HEK293 (cell line): ENCODE data around the gene SUPT3H.

Experiments
- CTCF ChIA-PET: fragments of 350-600 bp; formaldehyde crosslinking; extraction: SDS; loops from one replicate; lab custom pipeline; 2021; ENCODE audit warnings: antibody characterized with exemption; lab: Yijun Ruan, JAX
- POLR2A ChIA-PET: fragments of 300-600 bp; formaldehyde crosslinking; extraction: SDS; loops from one replicate; lab custom pipeline; 2020; ENCODE audit warnings: antibody characterized with exemption, inconsistent platforms; lab: Yijun Ruan, JAX
- H3K27ac ChIP-seq: fragments of 200-500 bp; sonication (Bioruptor generic); 2 replicates; pipeline ENCODE4 v1.5.1; 2014; ENCODE audit warnings: low read depth, low read length, control low read depth, inconsistent platforms; ENCODE audit errors: extremely low read depth
- H3K36me3 ChIP-seq, 2 experiments: fragments of 200-500 bp in 1 of 2; sonication (Bioruptor generic) in 1 of 2; 1 replicate in 1 of 2; 2 replicates in 1 of 2; pipeline ENCODE4 v1.5.1; 2014 to 2017; ENCODE audit warnings: inconsistent platforms in 2 of 2, low read length in 2 of 2; ENCODE audit not compliant: control insufficient read depth in 2 of 2, insufficient read depth in 1 of 2
- H3K4me1 ChIP-seq: fragments of 200-500 bp; sonication (Bioruptor generic); 2 replicates; pipeline ENCODE4 v1.5.1; 2014; ENCODE audit warnings: mild to moderate bottlenecking, low read length, inconsistent platforms; ENCODE audit not compliant: control insufficient read depth, insufficient read depth
- H3K4me3 ChIP-seq: 2 replicates; pipeline ENCODE4 v1.5.1; 2011; ENCODE audit warnings: low read depth, mild to moderate bottlenecking, control low read depth, low read length, moderate library complexity
- H3K9me3 ChIP-seq: fragments of 200-500 bp; sonication (Bioruptor generic); 2 replicates; pipeline ENCODE4 v1.5.1; 2014; ENCODE audit warnings: low read depth, low read length, inconsistent platforms; ENCODE audit not compliant: control insufficient read depth, insufficient read depth
- AEBP2 ChIP-seq: fragments of 450-650 bp; formaldehyde crosslinking; IDR thresholded peaks from 2 replicates; pipeline ENCODE4 v1.5.1; 2016; ENCODE audit warnings: missing biosample characterization, missing genetic modification characterization, borderline replicate concordance
- GFI1B ChIP-seq: fragments of 450-650 bp; formaldehyde crosslinking; IDR thresholded peaks from 2 replicates; pipeline ENCODE4 v1.5.1; 2016; ENCODE audit warnings: missing biosample characterization, missing genetic modification characterization
- HOXC10 ChIP-seq: sonication (generic); formaldehyde crosslinking; IDR thresholded peaks from 2 replicates; pipeline ENCODE4 v1.8.1; 2023; ENCODE audit warnings: mild to moderate bottlenecking, missing genetic modification reagents
- KLF9 ChIP-seq: fragments of 450-650 bp; formaldehyde crosslinking; IDR thresholded peaks from 2 replicates; pipeline ENCODE4 v1.5.1; 2016; ENCODE audit warnings: missing biosample characterization, missing genetic modification characterization, low read depth
- REPIN1 ChIP-seq: fragments of 450-650 bp; formaldehyde crosslinking; IDR thresholded peaks from 2 replicates; pipeline ENCODE4 v1.5.1; 2017; ENCODE audit warnings: missing biosample characterization, missing genetic modification characterization, low read depth
- SCRT1 ChIP-seq: fragments of 450-650 bp; formaldehyde crosslinking; IDR thresholded peaks from 2 replicates; pipeline ENCODE4 v1.5.1; 2016; ENCODE audit warnings: missing biosample characterization, missing genetic modification characterization, borderline replicate concordance
- ZIC2 ChIP-seq: fragments of 450-650 bp; formaldehyde crosslinking; IDR thresholded peaks from 2 replicates; pipeline ENCODE4 v1.5.1; 2016; ENCODE audit warnings: missing biosample characterization, missing genetic modification characterization
- ZNF146 ChIP-seq: fragments of 450-650 bp; formaldehyde crosslinking; IDR thresholded peaks from 2 replicates; pipeline ENCODE4 v1.5.1; 2016; ENCODE audit warnings: missing biosample characterization, missing genetic modification characterization
- ZNF174 ChIP-seq: fragments of 450-650 bp; formaldehyde crosslinking; IDR thresholded peaks from 2 replicates; pipeline ENCODE4 v1.5.0; 2017; ENCODE audit warnings: missing biosample characterization, mild to moderate bottlenecking, missing genetic modification characterization
- ZNF175 ChIP-seq: fragments of 450-650 bp; formaldehyde crosslinking; IDR thresholded peaks from 2 replicates; pipeline ENCODE4 v1.5.1; 2016; ENCODE audit warnings: missing biosample characterization, missing genetic modification characterization
- ZNF18 ChIP-seq: fragments of 450-650 bp; formaldehyde crosslinking; IDR thresholded peaks from 2 replicates; pipeline ENCODE4 v1.5.1; 2016; ENCODE audit warnings: missing biosample characterization, missing genetic modification characterization
- ZNF19 ChIP-seq: fragments of 450-650 bp; formaldehyde crosslinking; IDR thresholded peaks from 2 replicates; pipeline ENCODE4; 2016; ENCODE audit warnings: missing biosample characterization, missing genetic modification characterization, low read depth
- ZNF223 ChIP-seq: fragments of 450-650 bp; formaldehyde crosslinking; IDR thresholded peaks from 2 replicates; pipeline ENCODE4 v1.5.1; 2016; ENCODE audit warnings: missing biosample characterization, missing genetic modification characterization
- ZNF248 ChIP-seq: fragments of 450-650 bp; formaldehyde crosslinking; IDR thresholded peaks from 2 replicates; pipeline ENCODE4 v1.5.1; 2017; ENCODE audit warnings: missing biosample characterization, missing genetic modification characterization
- ZNF416 ChIP-seq: fragments of 450-650 bp; formaldehyde crosslinking; IDR thresholded peaks from 2 replicates; pipeline ENCODE4 v1.5.1; 2016; ENCODE audit warnings: missing biosample characterization, missing genetic modification characterization
- ZNF426 ChIP-seq: fragments of 450-650 bp; formaldehyde crosslinking; IDR thresholded peaks from 2 replicates; pipeline ENCODE4 v1.5.1; 2017; ENCODE audit warnings: missing biosample characterization, missing genetic modification characterization, mild to moderate bottlenecking, inconsistent platforms, moderate library complexity
- ZNF510 ChIP-seq: fragments of 450-650 bp; formaldehyde crosslinking; IDR thresholded peaks from 2 replicates; pipeline ENCODE4 v1.5.1; 2018; ENCODE audit warnings: mild to moderate bottlenecking, missing genetic modification characterization, missing biosample characterization; ENCODE audit not compliant: insufficient replicate concordance
- ZNF513 ChIP-seq: fragments of 450-650 bp; IDR thresholded peaks from 2 replicates; pipeline ENCODE4 v1.5.1; 2018; ENCODE audit warnings: missing biosample characterization, missing genetic modification characterization
- ZNF549 ChIP-seq: fragments of 450-650 bp; IDR thresholded peaks from 2 replicates; pipeline ENCODE4 v1.5.1; 2018; ENCODE audit warnings: missing biosample characterization, missing genetic modification characterization, mild to moderate bottlenecking, inconsistent platforms, moderate library complexity
- ZNF555 ChIP-seq: fragments of 450-650 bp; formaldehyde crosslinking; conservative IDR thresholded peaks from 2 replicates; pipeline ENCODE4 v1.5.1; 2017; ENCODE audit warnings: missing biosample characterization, mild to moderate bottlenecking, missing genetic modification characterization, inconsistent platforms
- ZNF560 ChIP-seq: fragments of 450-650 bp; formaldehyde crosslinking; IDR thresholded peaks from 2 replicates; pipeline ENCODE4 v1.5.1; 2017; ENCODE audit warnings: missing biosample characterization, missing genetic modification characterization, borderline replicate concordance
- ZNF561 ChIP-seq: fragments of 450-650 bp; IDR thresholded peaks from 2 replicates; pipeline ENCODE4 v1.5.1; 2018; ENCODE audit warnings: missing biosample characterization, missing genetic modification characterization, borderline replicate concordance
- ZNF692 ChIP-seq: fragments of 450-650 bp; formaldehyde crosslinking; IDR thresholded peaks from 2 replicates; pipeline ENCODE4 v1.5.1; 2016; ENCODE audit warnings: missing biosample characterization, missing genetic modification characterization
- ZNF776 ChIP-seq: fragments of 450-650 bp; formaldehyde crosslinking; IDR thresholded peaks from 2 replicates; pipeline ENCODE4 v1.5.0; 2017; ENCODE audit warnings: missing biosample characterization, missing genetic modification characterization, borderline replicate concordance
- ZNF785 ChIP-seq: fragments of 450-650 bp; formaldehyde crosslinking; IDR thresholded peaks from 2 replicates; pipeline ENCODE4 v1.5.1; 2016; ENCODE audit warnings: missing biosample characterization, missing genetic modification characterization
- ZSCAN16 ChIP-seq: fragments of 450-650 bp; formaldehyde crosslinking; IDR thresholded peaks from 2 replicates; pipeline ENCODE4 v1.5.1; 2016; ENCODE audit warnings: missing biosample characterization, missing genetic modification characterization
- ZXDB ChIP-seq: fragments of 450-650 bp; formaldehyde crosslinking; IDR thresholded peaks from 2 replicates; pipeline ENCODE4 v1.5.1; 2016; ENCODE audit warnings: missing biosample characterization, missing genetic modification characterization
- TF ChIP-seq, protein P1 (sequence below): fragments of 450-650 bp; formaldehyde crosslinking; IDR thresholded peaks from 2 replicates; pipeline ENCODE4 v1.5.1; 2016; ENCODE audit warnings: missing biosample characterization, missing genetic modification characterization, borderline replicate concordance

The SUPT3H gene

DNA sequence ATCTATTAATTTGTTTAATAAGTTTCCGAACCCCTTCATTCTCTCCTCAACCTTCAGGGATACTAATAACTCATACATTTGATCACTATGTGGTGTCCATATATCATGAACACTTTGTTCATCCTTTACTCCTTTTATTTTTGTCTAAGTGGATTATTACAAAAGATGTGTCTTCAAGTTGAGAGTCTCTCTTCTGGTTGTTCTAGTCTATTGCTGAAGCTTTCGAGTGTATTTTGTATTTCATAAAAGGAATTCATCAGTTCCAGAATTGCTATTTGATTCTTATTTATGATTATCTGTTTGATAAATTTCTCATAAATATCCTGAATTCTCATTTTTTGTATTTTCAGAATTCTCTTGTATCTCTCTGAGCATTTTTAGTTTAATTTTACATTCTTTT, 146.1 kb downstream of the SUPT3H start:
- H3K27ac ChIP-seq, result no peak overlapping the region

DNA sequence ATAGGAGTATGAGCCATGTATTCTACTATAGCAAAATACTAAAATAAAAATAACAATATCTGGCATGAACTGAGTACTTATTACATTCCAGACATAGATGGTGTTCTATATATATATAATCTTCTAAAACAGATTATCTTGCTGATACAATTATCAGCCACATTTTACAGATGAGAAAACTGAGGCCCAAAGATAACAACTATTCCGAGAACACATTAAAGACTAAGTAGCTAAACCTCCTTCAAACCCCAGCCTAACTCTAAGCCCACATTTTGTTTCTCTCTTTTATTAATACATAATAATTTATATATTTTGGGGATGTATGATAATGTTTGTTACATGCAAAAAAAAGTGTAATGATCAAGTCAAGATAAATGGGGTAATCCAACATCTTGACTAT, 148.3 kb downstream of the SUPT3H start:
- Histone ChIP-seq H3K4me3 (no peak overlapping the region), H3K9me3 (no peaks in the 10 kb centered on the region), H3K36me3 (no peaks in the 10 kb centered on the region; a peak in 1 of 3 replicates), H3K27ac (no peak overlapping the region), H3K4me1 (no peaks in the 10 kb centered on the region)
- CTCF ChIA-PET, result no interaction called here
- POLR2A ChIA-PET, result no interaction called here
- no peak for TF ChIP-seq ZNF510 (tag by site-specific recombination)
- TF ChIP-seq ZNF174, result no peak
- TF ChIP-seq ZNF776 (tag by site-specific recombination), result no peak
- TF ChIP-seq ZNF560 (tag by site-specific recombination), result no peak
- no peak for TF ChIP-seq GFI1B (tag by site-specific recombination)
- TF ChIP-seq ZNF223 (tag by site-specific recombination), result no peak
- no peak for TF ChIP-seq ZIC2
- no peak for TF ChIP-seq KLF9 (tag by site-specific recombination)
- no peak for TF ChIP-seq SCRT1 (tag by site-specific recombination)
- TF ChIP-seq, protein P1, sequence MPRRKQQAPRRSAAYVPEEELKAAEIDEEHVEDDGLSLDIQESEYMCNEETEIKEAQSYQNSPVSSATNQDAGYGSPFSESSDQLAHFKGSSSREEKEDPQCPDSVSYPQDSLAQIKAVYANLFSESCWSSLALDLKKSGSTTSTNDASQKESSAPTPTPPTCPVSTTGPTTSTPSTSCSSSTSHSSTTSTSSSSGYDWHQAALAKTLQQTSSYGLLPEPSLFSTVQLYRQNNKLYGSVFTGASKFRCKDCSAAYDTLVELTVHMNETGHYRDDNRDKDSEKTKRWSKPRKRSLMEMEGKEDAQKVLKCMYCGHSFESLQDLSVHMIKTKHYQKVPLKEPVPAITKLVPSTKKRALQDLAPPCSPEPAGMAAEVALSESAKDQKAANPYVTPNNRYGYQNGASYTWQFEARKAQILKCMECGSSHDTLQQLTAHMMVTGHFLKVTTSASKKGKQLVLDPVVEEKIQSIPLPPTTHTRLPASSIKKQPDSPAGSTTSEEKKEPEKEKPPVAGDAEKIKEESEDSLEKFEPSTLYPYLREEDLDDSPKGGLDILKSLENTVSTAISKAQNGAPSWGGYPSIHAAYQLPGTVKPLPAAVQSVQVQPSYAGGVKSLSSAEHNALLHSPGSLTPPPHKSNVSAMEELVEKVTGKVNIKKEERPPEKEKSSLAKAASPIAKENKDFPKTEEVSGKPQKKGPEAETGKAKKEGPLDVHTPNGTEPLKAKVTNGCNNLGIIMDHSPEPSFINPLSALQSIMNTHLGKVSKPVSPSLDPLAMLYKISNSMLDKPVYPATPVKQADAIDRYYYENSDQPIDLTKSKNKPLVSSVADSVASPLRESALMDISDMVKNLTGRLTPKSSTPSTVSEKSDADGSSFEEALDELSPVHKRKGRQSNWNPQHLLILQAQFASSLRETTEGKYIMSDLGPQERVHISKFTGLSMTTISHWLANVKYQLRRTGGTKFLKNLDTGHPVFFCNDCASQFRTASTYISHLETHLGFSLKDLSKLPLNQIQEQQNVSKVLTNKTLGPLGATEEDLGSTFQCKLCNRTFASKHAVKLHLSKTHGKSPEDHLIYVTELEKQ (tag by site-specific recombination), result no peak

More for the DNA sequence above, 146.1 kb downstream of the SUPT3H start:
- Histone ChIP-seq H3K9me3 (no peaks in the 10 kb centered on the region), H3K4me3 (no peak overlapping the region), H3K4me1 (no peaks in the 10 kb centered on the region)
- CTCF ChIA-PET, result interaction anchor here (0.6 kb wide), 1 partner anchor 17 kb away, joined by 3 read pairs; no protein-coding TSS in a partner anchor
- POLR2A ChIA-PET, result no interaction called here
- TF ChIP-seq ZXDB (tag by site-specific recombination) (no peak), ZNF146 (no peak), ZNF549 (tag by site-specific recombination) (no peak), REPIN1 (tag by site-specific recombination) (no peak), HOXC10 (no peak), ZNF776 (tag by site-specific recombination) (no peak), ZNF692 (tag by site-specific recombination) (no peak), ZNF248 (tag by site-specific recombination) (no peak), AEBP2 (tag by site-specific recombination) (no peak), ZNF513 (tag by site-specific recombination) (no peak), ZNF555 (tag by site-specific recombination) (no peak), ZNF561 (tag by site-specific recombination) (no peak), ZSCAN16 (tag by site-specific recombination) (no peak), ZNF785 (tag by site-specific recombination) (no peak), ZNF175 (tag by site-specific recombination) (no peak), ZNF426 (tag by site-specific recombination) (no peak), ZNF416 (tag by site-specific recombination) (no peak), ZNF19 (tag by site-specific recombination) (no peak), ZNF18 (no peak)
- TF ChIP-seq, all 188 proteins: peak for 0
- no peaks in the 10 kb centered on the region for H3K36me3 ChIP-seq
